RWPE1 (cell line): ENCODE measurements around the gene PLEKHO1.
A peak's percentile ranks its signal among the peaks of the same experiment; 100 is the strongest.

Experiments
- CTCF ChIA-PET: fragments of 350-600 bp; sonication (Branson Sonifier 250); formaldehyde crosslinking; extraction: SDS; loops from one replicate; lab custom pipeline; 2021; lab: Yijun Ruan, JAX
- POLR2A ChIA-PET: fragments of 400-600 bp; formaldehyde crosslinking; extraction: SDS; loops from one replicate; lab custom pipeline; 2020; ENCODE audit warnings: antibody characterized with exemption; ENCODE audit not compliant: low non-redundant PET; lab: Yijun Ruan, JAX
- DNase-seq: peaks from one replicate; pipeline ENCODE4 v3.0.0; 2012; ENCODE audit warnings: low spot score
- H3K27ac ChIP-seq: fragments of 450-650 bp; 2 replicates; pipeline ENCODE4 v1.5.1; 2017
- TF ChIP-seq, protein P1 (sequence below): fragments of 450-650 bp; conservative IDR thresholded peaks from 2 replicates; pipeline ENCODE4 v1.5.1; 2017; ENCODE audit warnings: low read depth, mild to moderate bottlenecking

Gene PLEKHO1

DNA sequence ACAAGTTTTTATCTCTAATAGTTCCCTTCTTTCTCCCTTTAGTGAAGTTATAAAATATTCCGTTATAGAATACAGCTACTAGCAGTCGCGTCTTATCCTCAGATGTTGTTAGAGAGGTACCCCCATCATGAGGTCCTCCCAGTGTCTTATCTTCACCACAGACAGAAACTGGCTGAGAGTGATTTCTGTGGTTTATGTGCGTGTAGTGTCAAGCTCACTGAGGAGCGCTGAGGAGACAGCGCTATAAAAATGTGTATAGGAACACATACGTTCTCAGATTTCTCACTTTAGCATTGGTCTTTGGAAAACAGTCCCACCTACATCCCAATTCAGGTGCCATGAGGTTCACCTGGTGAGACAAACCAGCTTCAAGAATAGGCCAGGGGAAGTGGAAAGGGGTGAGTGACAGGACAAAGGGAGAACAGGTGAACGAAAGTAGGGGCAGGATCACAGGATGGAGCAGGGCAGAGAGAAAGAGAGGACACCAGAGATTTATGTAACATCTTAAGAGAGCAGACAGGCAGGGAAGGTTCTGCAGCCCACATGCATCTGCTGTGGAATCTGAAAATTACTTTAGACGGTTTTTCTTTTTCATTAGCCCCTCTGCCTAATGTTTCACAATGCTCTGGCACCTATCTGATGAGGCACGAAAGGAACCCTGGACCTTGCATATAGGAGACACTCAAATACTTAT is 2.7 kb upstream of the PLEKHO1 start:
- CTCF ChIA-PET: no interaction called here
- no peak overlapping the region for H3K27ac ChIP-seq
- TF ChIP-seq, protein P1, sequence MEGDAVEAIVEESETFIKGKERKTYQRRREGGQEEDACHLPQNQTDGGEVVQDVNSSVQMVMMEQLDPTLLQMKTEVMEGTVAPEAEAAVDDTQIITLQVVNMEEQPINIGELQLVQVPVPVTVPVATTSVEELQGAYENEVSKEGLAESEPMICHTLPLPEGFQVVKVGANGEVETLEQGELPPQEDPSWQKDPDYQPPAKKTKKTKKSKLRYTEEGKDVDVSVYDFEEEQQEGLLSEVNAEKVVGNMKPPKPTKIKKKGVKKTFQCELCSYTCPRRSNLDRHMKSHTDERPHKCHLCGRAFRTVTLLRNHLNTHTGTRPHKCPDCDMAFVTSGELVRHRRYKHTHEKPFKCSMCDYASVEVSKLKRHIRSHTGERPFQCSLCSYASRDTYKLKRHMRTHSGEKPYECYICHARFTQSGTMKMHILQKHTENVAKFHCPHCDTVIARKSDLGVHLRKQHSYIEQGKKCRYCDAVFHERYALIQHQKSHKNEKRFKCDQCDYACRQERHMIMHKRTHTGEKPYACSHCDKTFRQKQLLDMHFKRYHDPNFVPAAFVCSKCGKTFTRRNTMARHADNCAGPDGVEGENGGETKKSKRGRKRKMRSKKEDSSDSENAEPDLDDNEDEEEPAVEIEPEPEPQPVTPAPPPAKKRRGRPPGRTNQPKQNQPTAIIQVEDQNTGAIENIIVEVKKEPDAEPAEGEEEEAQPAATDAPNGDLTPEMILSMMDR: no peak
- DNase-seq: no peak
- POLR2A ChIA-PET: no interaction called here

DNA sequence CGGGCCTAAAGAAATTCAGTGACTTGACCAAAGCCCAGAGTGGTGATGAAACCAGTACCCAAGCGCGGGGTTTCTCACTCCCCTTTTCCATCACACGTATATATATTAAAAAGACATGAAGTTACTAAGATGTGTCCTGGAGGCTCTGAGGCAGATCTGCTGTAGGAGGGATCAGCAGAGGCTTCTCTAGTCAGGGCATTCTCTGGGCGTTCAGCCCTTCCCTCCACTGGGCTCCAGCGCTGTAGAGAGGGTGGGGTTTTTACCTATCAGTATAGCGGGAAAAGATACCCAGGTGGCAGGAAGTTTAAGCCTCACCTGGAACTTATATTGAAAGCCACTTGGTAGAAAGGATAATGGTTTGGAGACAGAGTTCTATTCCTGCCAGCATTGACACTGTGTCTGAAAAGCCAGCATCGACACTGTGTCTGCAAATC is 862 bp upstream of the PLEKHO1 start:
- ChIA-PET POLR2A (no interaction called here), CTCF (no interaction called here)
- peak overlapping the region; percentile 61; the same call in 1 of the 2 replicates for H3K27ac ChIP-seq
- no peak for DNase-seq
- TF ChIP-seq, protein P1: no peak

DNA sequence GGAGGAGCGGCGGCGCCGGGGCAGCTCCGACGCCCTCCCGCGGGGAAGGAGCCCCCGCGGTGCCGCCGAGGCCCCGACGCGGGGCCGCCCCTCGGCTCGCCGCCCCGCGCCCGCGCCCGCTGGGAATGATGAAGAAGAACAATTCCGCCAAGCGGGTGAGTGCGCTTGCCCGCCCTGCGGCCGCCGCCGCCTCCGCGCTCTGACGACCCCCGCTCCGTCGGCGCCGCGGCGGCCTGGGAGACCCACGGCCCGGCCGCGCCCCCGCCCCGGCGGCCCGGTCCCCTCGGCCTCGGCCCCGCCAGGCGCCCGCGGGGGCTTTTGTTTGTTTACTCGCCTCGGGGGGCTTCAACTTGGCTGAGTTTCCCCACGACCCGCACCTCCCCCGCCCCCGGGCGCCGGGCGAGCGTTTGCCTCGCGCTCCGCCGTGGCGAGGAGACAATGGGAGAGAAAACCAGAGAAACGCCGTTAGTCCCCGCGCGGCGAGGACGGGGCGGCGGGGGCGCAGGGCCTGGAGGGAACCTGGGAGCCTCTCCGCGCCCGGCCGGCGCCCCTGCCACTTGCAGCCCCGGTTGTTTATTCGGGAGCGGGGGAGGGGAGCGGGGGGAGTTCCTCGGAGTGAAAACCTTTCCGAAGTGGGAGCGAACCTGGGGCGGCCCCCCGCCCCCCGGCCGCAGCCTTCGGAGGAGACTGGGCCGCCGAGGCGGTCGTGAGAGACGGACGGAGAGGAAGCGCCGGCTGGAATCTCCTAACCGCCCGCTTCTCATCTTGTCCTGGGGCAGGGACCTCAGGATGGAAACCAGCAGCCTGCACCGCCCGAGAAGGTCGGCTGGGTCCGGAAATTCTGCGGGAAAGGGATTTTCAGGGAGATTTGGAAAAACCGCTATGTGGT is 661 bp downstream of the PLEKHO1 start:
- H3K27ac ChIP-seq: peak overlapping the region; percentile 61
- TF ChIP-seq, protein P1: no peak
- CTCF ChIA-PET: interaction anchor here (0.9 kb wide), 1 partner anchor 77 kb away, joined by 4 read pairs; no protein-coding TSS in a partner anchor
- no peak for DNase-seq
- POLR2A ChIA-PET: interaction anchor here (0.5 kb wide), 1 partner anchor 214 kb away, joined by 5 read pairs; the partner anchor contains the start of gene RPRD2

DNA sequence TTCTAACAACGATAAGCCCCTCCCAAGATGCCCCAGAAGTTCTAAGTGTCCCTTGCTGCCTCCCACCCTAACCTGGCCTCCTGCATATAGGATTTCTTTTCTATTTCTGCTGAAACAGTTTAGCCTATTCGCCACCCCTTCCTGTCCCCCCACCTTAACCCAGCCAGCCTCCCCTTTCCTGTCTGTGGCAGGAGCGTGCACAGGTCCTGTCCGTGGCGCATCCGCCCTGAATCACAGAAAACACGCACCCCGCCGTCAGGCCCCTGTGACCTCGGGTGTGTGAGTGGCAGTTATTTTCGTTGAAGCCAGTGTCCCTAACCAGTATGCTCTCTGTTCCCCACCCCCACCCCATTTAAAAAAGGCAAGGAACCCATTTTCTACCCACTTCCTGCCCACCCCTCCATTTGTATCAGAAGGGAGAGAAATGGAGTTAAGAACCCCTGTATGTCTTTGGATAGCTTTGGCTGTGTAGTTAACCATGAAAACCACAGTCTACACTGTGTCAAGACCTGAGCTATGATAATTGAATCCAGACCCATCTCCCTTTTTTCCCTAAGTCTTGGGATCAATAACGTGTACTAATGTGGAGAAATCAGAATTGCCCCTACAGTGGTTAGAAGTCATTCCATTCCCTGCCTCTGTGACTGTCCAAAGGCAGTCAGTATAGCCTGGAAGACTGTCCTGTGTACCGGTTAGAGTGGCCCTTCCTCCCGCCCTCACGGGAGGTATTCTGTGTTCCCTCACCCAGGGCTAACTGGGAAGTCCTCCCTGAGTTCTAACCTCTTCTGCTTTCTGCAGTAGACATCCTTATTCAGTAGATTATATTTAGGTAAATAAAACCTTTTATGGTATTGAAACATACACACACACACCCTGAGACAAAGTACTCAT is 1.8 kb downstream of the PLEKHO1 start:
- no peak overlapping the region for H3K27ac ChIP-seq
- ChIA-PET CTCF (interaction anchor here (0.9 to 1.2 kb wide), 2 partner anchors 17 to 78 kb away, joined by 4 read pairs; no protein-coding TSS in a partner anchor), POLR2A (no interaction called here)
- TF ChIP-seq, protein P1: no peak
- DNase-seq: no peak

DNA sequence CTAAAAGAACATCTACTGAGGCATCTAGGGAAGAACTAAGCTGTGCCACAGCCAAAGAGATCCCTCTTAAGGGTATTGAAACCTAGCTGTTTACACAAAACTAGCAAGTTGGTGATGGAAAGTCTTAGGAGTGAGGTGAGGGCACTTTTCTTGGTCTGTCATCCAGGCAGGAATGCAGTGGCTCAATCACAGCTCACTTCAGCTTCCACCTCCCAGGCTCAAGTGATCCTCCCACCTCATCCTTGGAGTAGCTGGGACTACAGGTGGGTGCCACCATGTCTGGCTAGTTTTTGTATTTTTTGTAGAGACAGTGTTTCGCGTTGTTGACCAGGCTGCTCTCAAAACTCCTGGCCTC is 2.4 kb downstream of the PLEKHO1 start:
- TF ChIP-seq, protein P1: no peak
- CTCF ChIA-PET: interaction anchor here (1.2 kb wide), 1 partner anchor 17 kb away, joined by 4 read pairs; no protein-coding TSS in a partner anchor
- no peak overlapping the region for H3K27ac ChIP-seq
- POLR2A ChIA-PET: no interaction called here
- DNase-seq: no peak
